Activated gamma-delta T cell treated with anti-CD3 and anti-CD28 coated beads, Interleukin-2, amount 50 U/mL, for 16 hours (primary cell): Measurements from ENCODE around the gene ARRB1.

Experiments used
- DNase-seq: peaks from one replicate; pipeline ENCODE4 v3.0.0-alpha.2; 2020; ENCODE audit warnings: low read depth

The ARRB1 gene

DNA sequence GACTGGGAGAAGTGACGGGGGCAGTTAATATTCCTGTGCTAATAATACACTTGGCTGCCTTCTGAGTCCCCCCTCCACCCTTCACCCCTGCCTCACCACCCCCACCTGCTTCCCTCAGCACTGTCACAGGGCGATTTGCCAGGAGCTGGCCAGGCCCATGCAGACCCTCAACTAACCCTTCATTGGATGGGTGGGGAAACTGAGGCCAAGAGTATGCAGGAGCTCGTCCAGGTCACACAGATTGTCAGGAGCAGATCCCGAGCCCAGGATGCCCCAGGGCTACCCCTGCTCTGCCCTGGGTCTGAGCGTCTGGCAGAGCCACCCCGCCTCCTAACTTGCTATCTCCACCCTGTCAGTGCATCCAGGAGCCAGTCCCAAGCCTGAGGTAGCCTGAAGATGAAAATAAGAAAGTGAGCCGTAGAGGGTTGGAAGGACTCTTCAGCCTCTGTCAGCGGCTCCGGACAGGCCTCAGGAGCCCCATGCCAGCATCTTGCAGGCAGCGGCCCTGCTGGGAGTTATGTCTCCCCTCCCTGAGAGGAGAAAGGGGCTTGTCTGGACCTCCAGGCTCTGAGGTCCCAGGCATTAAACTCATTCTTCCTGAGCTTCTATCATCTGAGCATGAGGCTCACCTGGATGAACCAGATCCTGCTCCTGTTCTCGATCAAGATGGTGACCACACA, 104.7 kb downstream of the ARRB1 start:
- no peak for DNase-seq

DNA sequence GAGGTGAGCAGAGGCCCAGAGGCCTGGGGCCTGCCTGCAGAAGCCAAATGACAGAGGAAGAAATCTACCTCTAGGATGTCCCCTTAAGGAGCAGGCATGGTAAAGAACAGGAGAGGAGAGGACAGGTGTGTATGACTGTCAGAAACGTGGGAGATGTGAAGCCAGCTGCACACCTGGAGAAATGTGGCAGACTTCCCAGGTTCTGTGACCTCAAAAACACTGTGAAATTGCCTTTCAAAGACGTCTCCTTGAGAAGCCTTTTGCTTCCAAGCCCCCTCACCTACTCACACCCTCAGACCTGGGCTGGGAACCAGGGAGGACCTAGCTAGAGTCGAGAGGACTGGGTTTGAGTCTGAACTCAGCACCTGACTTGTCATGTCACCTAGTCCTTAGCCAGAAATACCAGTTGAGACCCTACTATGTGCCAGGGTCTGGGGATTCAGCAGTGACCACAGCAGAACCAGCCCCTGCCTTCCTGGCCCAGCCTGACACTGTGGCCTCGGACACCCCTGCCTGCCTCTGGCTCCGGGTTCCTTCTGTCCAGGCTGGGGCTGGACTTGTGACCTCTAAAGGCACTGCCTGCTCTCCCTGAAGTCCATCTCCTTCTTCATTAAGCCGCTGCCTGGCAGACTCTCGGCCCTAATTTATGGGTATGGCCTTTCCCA, 105.3 kb downstream of the ARRB1 start:
- no peak for DNase-seq

DNA sequence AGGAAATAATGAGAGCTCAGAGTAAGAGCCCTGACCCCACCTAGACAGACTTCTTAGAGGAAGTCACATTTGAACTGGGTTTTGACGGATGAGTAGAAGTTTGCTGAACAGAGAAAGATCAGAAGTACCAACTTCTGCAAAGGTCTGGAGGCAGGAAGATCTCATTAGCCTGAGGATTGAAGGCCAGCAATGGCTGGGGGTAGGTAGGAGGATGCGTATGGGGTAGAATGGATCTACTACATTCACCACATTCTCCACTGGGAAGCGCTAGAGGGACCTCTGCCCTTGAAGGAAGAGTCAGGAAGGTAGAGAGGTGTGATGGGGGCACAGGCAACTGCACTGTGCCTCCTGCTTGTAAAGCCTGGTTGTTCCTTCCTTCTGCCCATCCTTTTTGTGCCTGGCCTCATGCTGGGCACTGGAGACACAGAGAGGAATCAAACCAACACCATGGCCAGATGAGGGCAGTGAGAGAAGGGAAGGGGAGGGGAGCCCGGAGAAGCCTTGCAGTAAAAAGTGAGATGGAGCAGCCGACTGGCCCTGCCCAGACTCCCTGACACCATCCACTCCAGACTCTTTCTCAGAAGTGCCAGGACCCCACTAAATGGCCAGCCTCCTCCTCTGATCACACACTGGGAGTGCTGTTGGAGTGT, 106.0 kb downstream of the ARRB1 start:
- no peak for DNase-seq

GRCh38 chr11:75244052-75244814, 107.2 kb downstream of the ARRB1 start:
- no peak for DNase-seq

- no peak for DNase-seq
These were observed 108.5 kb downstream of the ARRB1 start for GRCh38 chr11:75242722-75243600.

- no peak for DNase-seq
These were observed 109.4 kb downstream of the ARRB1 start for GRCh38 chr11:75241906-75242644.

GRCh38 chr11:75241036-75241905, 110.2 kb downstream of the ARRB1 start:
- DNase-seq: peak; percentile 76

GRCh38 chr11:75240311-75241035, 111.0 kb downstream of the ARRB1 start, which contains the start of gene TPBGL:
Gene TPBGL, plus strand, starts transcription at chr11:75240774. Its CDS starts 276 bp downstream, at chr11:75241050.
- no peak for DNase-seq

DNA sequence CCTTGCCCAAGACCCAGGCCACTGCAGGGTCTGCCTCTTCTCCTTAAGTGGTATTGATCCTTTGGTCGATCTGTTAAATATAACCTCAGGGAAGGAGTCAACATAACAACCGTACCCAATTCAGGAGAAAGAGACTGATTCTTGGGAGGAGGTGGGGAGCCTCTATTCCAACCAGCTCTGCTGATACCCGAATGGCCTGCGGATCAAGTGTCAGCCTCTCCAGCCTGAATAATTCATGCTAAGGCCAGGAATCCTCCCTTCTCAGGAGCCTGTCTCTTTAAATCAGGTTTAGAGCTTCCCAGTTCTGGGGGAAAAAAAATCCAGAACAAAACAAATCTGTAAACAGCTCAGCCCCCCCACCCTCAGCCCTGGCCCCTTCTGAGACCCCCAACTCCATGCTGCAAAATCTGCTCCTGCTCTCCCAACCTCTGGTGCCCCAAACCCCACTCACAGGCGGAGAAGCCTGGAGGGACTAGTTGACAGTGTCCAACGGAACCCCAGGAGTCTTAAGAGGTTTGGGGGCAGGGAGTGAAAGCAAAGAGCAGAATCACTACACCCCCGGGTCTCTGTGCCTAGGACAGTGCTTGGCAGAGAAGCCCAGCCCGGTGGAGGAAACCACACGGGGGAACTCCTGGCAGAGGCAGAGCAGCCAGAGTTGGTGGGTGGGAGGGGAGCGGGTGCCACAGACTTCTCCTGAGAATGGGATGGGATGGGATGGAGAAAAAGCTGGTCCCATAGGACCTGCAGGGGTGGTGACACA, 111.8 kb downstream of the ARRB1 start:
- DNase-seq: no peak

GRCh38 chr11:75238595-75239440, 112.6 kb downstream of the ARRB1 start:
- DNase-seq: no peak

DNA sequence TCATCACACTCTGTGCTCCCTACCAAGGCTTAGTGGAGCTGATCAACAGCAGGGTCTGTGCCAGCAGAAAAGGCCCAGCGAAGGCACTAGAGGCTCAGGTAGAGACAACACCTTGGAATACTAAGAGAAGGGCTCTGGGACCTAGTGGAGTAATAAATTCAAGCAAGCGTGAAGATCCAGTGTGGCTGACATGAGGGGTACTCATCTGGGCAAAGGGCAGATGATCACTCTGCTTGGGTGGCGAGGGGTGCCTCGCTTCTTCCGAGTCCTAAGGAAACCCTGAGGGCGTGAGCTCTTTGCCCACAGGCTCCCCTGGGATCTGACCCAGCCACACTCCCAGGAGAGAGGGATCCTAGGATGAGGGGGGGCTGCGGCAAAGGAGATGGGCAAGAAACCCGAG, 114.4 kb downstream of the ARRB1 start:
- no peak for DNase-seq

- DNase-seq: no peak
These were observed 115.4 kb downstream of the ARRB1 start for GRCh38 chr11:75236062-75236461.

- no peak for DNase-seq
These were observed 117.7 kb downstream of the ARRB1 start for GRCh38 chr11:75233754-75234172.

GRCh38 chr11:75230621-75231020, 120.8 kb downstream of the ARRB1 start:
- no peak for DNase-seq

- no peak for DNase-seq
These were observed 122.0 kb downstream of the ARRB1 start for GRCh38 chr11:75229466-75229865.

DNA sequence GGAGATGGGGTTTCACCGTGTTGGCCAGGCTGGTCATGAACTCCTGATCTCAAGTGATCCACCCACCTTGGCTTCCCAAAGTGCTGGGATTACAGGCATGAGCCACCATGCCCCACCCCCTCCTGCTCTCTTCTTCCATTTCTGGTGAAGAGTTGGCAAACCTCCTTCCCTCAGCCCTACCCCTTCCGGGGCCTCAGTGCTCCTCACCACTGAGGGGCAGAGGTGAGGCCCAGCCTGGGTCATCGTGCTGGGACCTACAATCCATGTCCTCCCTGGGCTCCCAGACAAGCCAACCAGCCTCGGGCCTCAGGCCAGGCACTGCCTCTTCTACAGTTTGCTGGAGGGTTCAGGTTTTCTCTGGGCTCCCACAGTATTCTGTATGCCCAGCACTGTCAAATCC, 125.7 kb downstream of the ARRB1 start:
- DNase-seq: no peak

GRCh38 chr11:75223954-75224643, 127.4 kb downstream of the ARRB1 start:
- DNase-seq: no peak
